HEK293T (cell line): ENCODE results near the gene PNISR.

ENCODE experiments used
- BHLHE40 ChIP-seq: fragments of 450-650 bp; IDR thresholded peaks from 2 replicates; pipeline ENCODE4 v1.6.1; 2016; ENCODE audit warnings: mild to moderate bottlenecking, moderate library complexity, borderline replicate concordance
- ELF4 ChIP-seq: fragments of 450-650 bp; IDR thresholded peaks from 2 replicates; pipeline ENCODE4 v1.6.1; 2017; ENCODE audit warnings: antibody characterized with exemption
- FOXK2 ChIP-seq: fragments of 450-650 bp; IDR thresholded peaks from 2 replicates; pipeline ENCODE4 v1.6.1; 2016; ENCODE audit warnings: mild to moderate bottlenecking
- HDGF ChIP-seq: fragments of 450-650 bp; IDR thresholded peaks from 2 replicates; pipeline ENCODE4 v1.6.1; 2017; ENCODE audit warnings: antibody characterized with exemption, borderline replicate concordance
- NFRKB ChIP-seq: fragments of 450-650 bp; IDR thresholded peaks from 2 replicates; pipeline ENCODE4 v1.6.1; 2016; ENCODE audit warnings: mild to moderate bottlenecking, moderate library complexity
- SP1 ChIP-seq: fragments of 450-650 bp; IDR thresholded peaks from 2 replicates; pipeline ENCODE4 v1.6.1; 2017
- ZNF384 ChIP-seq: fragments of 450-650 bp; IDR thresholded peaks from 2 replicates; pipeline ENCODE4 v1.6.1; 2016

DNA sequence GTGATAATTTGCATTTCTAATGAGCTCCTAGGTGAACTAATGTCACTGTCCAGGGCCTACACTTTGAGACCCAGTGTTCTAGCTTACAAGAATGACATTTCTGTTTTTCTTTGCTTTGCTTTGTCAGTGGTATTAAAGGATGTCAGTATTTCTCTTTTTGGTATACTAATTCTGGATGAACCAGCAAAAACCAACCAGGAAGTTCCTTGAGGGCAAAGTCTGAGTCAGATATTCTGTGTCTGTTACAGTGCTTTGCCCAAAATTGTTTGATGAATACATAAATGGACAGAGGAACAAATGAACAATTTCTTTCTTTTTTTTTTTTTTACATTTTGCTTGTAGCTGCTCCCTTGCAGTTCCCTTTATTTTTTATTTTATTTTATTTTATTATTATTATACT lies 46.5 kb downstream of the PNISR start:
- TF ChIP-seq BHLHE40 (no peak), HDGF (no peak), ELF4 (no peak), FOXK2 (no peak), ZNF384 (no peak), SP1 (no peak), NFRKB (no peak)
